Subcutaneous abdominal adipose tissue (tissue), 5 donors: ENCODE measurements around the gene NEDD4L.

ENCODE experiments used
- H3K27ac ChIP-seq: one replicate; pipeline ENCODE4 v1.7.0; 2013; ENCODE audit warnings: low read depth, mild to moderate bottlenecking, inconsistent platforms, low read length, moderate library complexity
- H3K27me3 ChIP-seq, 5 donors: one replicate each; pipeline ENCODE4 v1.7.0; 2013; ENCODE audit warnings: low read length in 5 of 5, inconsistent platforms in 1 of 5; ENCODE audit not compliant: control insufficient read depth in 5 of 5, insufficient read depth in 4 of 5
- H3K36me3 ChIP-seq, 5 donors: one replicate each; pipeline ENCODE4 v1.7.0; 2013; ENCODE audit warnings: low read length in 5 of 5; ENCODE audit not compliant: control insufficient read depth in 5 of 5, insufficient read depth in 5 of 5
- H3K4me1 ChIP-seq, 5 donors: one replicate each; pipeline ENCODE4 v1.7.0; 2013; ENCODE audit warnings: low read length in 5 of 5, mild to moderate bottlenecking in 3 of 5, moderate library complexity in 1 of 5; ENCODE audit not compliant: control insufficient read depth in 5 of 5, insufficient read depth in 5 of 5
- H3K4me3 ChIP-seq, 5 donors: one replicate each; pipeline ENCODE4 v1.7.0; 2013; ENCODE audit warnings: low read length in 5 of 5, low read depth in 1 of 5
- H3K9ac ChIP-seq, 5 donors: one replicate each; pipeline ENCODE4 v1.7.0; 2013; ENCODE audit warnings: low read length in 5 of 5, mild to moderate bottlenecking in 4 of 5, moderate library complexity in 3 of 5
- H3K9me3 ChIP-seq, 5 donors: one replicate each; pipeline ENCODE4 v1.7.0; 2013; ENCODE audit warnings: low read length in 5 of 5; ENCODE audit not compliant: control insufficient read depth in 5 of 5
- donor health status: healthy.
- donor health status: healthy.
- donor health status: healthy.
- donor health status: healthy.
- donor health status: healthy.

The NEDD4L gene

GRCh38 chr18:58125756-58126155 lies 81.7 kb downstream of the NEDD4L start:
- no peaks in the 10 kb centered on the region for H3K36me3 ChIP-seq
- H3K9me3 ChIP-seq = no peaks in the 10 kb centered on the region
- no peaks in the 10 kb centered on the region for H3K27me3 ChIP-seq
- no peak overlapping the region for H3K27ac ChIP-seq
- H3K9ac ChIP-seq = no peak overlapping the region
- no peaks in the 10 kb centered on the region for H3K4me1 ChIP-seq
- H3K4me3 ChIP-seq = no peak overlapping the region

GRCh38 chr18:58128381-58129374 lies 84.7 kb downstream of the NEDD4L start:
- H3K4me1 ChIP-seq = peaks cover 0 to 6% (median 0%) of the 10 kb centered on the region in 5 donors
- H3K9me3 ChIP-seq = no peaks in the 10 kb centered on the region
- no peak overlapping the region for H3K27ac ChIP-seq
- H3K9ac ChIP-seq = no peak overlapping the region
- no peak overlapping the region for H3K4me3 ChIP-seq
- no peaks in the 10 kb centered on the region for H3K36me3 ChIP-seq
- no peaks in the 10 kb centered on the region for H3K27me3 ChIP-seq

GRCh38 chr18:58132595-58133261 lies 88.7 kb downstream of the NEDD4L start:
- Histone ChIP-seq H3K27ac (peak overlapping the region; percentile 2), H3K27me3 (no peaks in the 10 kb centered on the region), H3K9ac (no peak overlapping the region), H3K4me1 (peaks cover 2 to 34% (median 22%) of the 10 kb centered on the region in 5 donors), H3K36me3 (no peaks in the 10 kb centered on the region), H3K4me3 (no peak overlapping the region), H3K9me3 (no peaks in the 10 kb centered on the region)

- Histone ChIP-seq H3K4me3 (peak overlapping the region in 1 of 5 donors; percentile 17), H3K9ac (no peak overlapping the region), H3K27me3 (no peaks in the 10 kb centered on the region), H3K4me1 (peaks cover 2 to 34% (median 22%) of the 10 kb centered on the region in 5 donors), H3K27ac (peak overlapping the region; percentile 76), H3K36me3 (no peaks in the 10 kb centered on the region), H3K9me3 (no peaks in the 10 kb centered on the region)
Measured at GRCh38 chr18:58135183-58135641, 91.2 kb downstream of the NEDD4L start.

GRCh38 chr18:58135701-58136331 lies 91.8 kb downstream of the NEDD4L start:
- Histone ChIP-seq H3K4me1 (peaks cover 2 to 39% (median 25%) of the 10 kb centered on the region in 5 donors), H3K9ac (peak overlapping the region in 1 of 5 donors; percentile 29), H3K9me3 (no peaks in the 10 kb centered on the region), H3K4me3 (peak overlapping the region in 1 of 5 donors; percentile 17), H3K36me3 (no peaks in the 10 kb centered on the region), H3K27me3 (no peaks in the 10 kb centered on the region), H3K27ac (peak overlapping the region; percentile 76)

- Histone ChIP-seq H3K4me3 (no peak overlapping the region), H3K27me3 (no peaks in the 10 kb centered on the region), H3K27ac (peak overlapping the region; percentile 76), H3K9ac (no peak overlapping the region), H3K9me3 (no peaks in the 10 kb centered on the region), H3K4me1 (peaks cover 2 to 46% (median 34%) of the 10 kb centered on the region in 5 donors), H3K36me3 (no peaks in the 10 kb centered on the region)
Measured at GRCh38 chr18:58136879-58137278, 92.9 kb downstream of the NEDD4L start.

- no peak overlapping the region for H3K4me3 ChIP-seq
- H3K27ac ChIP-seq = peak overlapping the region; percentile 69
- H3K9ac ChIP-seq = peak overlapping the region in 1 of 5 donors; percentile 35
- peaks cover 2 to 51% (median 34%) of the 10 kb centered on the region in 5 donors for H3K4me1 ChIP-seq
- H3K9me3 ChIP-seq = no peaks in the 10 kb centered on the region
- H3K27me3 ChIP-seq = no peaks in the 10 kb centered on the region
- H3K36me3 ChIP-seq = no peaks in the 10 kb centered on the region
Measured at GRCh38 chr18:58139459-58140386, 95.7 kb downstream of the NEDD4L start.

GRCh38 chr18:58140387-58141325 lies 96.6 kb downstream of the NEDD4L start:
- Histone ChIP-seq H3K27me3 (no peaks in the 10 kb centered on the region), H3K4me1 (peaks cover 0 to 47% (median 27%) of the 10 kb centered on the region in 5 donors), H3K36me3 (no peaks in the 10 kb centered on the region), H3K9ac (peak overlapping the region in 1 of 5 donors; percentile 35), H3K27ac (peak overlapping the region; percentile 69), H3K9me3 (no peaks in the 10 kb centered on the region), H3K4me3 (no peak overlapping the region)
